K562 (cell line): Measurements from ENCODE around the gene CRACR2B. TPM values are rescaled to one million over a fixed set of nuclear protein-coding genes. Genes with fewer than 3 reads are reported as not detected.

Source experiments
- ESRRB ChIP-seq: fragments of 250-450 bp; sonication (Bioruptor Pico); IDR thresholded peaks from 2 replicates; pipeline ENCODE4 v1.5.0; 2020; ENCODE audit warnings: mild to moderate bottlenecking, moderate library complexity, borderline replicate concordance
- EZH2 ChIP-seq: IDR thresholded peaks from 2 replicates; pipeline ENCODE4 v1.6.1; 2012; ENCODE audit warnings: low read depth, mild to moderate bottlenecking, inconsistent platforms, low read length, borderline replicate concordance
- HEY1 ChIP-seq: fragments of 250-450 bp; sonication (Bioruptor Pico); IDR thresholded peaks from 2 replicates; pipeline ENCODE4 v1.5.0; 2020; ENCODE audit warnings: mild to moderate bottlenecking, moderate library complexity, borderline replicate concordance
- HMG20B ChIP-seq: fragments of 250-450 bp; sonication (Bioruptor Pico); IDR thresholded peaks from 2 replicates; pipeline ENCODE4 v1.5.0; 2021; ENCODE audit warnings: mild to moderate bottlenecking
- HMGN3 ChIP-seq: IDR thresholded peaks from 2 replicates; pipeline ENCODE4 v1.6.1; 2011; ENCODE audit warnings: borderline replicate concordance, low read depth, mild to moderate bottlenecking, mixed read lengths, low read length; ENCODE audit not compliant: insufficient read length; ENCODE audit errors: extremely low read depth
- HNRNPLL ChIP-seq: fragments of 200-400 bp; formaldehyde crosslinking; IDR thresholded peaks from 2 replicates; pipeline ENCODE4 v1.6.1; 2017; ENCODE audit warnings: low read length, low read depth, mild to moderate bottlenecking; ENCODE audit not compliant: poor library complexity, severe bottlenecking
- MAFK ChIP-seq: IDR thresholded peaks from 2 replicates; pipeline ENCODE4 v1.6.1; 2011; ENCODE audit warnings: low read length, improper control_type of control experiment
- NBN ChIP-seq: fragments of 450-650 bp; IDR thresholded peaks from 2 replicates; pipeline ENCODE4 v1.6.1; 2016; ENCODE audit warnings: low read depth, mild to moderate bottlenecking
- NCOR1 ChIP-seq: fragments of 450-650 bp; IDR thresholded peaks from 2 replicates; pipeline ENCODE4 v1.6.1; 2016; ENCODE audit warnings: mild to moderate bottlenecking, moderate library complexity
- PHF20 ChIP-seq: fragments of 450-650 bp; IDR thresholded peaks from 2 replicates; pipeline ENCODE4 v1.6.1; 2018; ENCODE audit not compliant: partially characterized antibody
- POLR2A ChIP-seq: fragments of 450-650 bp; conservative IDR thresholded peaks from 2 replicates; pipeline ENCODE4 v1.6.1; 2016
- SAFB ChIP-seq: fragments of 200-400 bp; formaldehyde crosslinking; IDR thresholded peaks from 2 replicates; pipeline ENCODE4 v1.6.1; 2017; ENCODE audit warnings: low read depth, low read length, borderline replicate concordance
- SRSF1 ChIP-seq: fragments of 200-400 bp; formaldehyde crosslinking; IDR thresholded peaks from 2 replicates; pipeline ENCODE4 v1.6.1; 2017; ENCODE audit warnings: mild to moderate bottlenecking, low read depth, low read length, moderate library complexity
- TBL1XR1 ChIP-seq, 2 experiments: IDR thresholded peaks; 2 replicates each; pipeline ENCODE4 v1.6.1; 2012; ENCODE audit warnings: improper control_type of control experiment in 2 of 2, low read length in 2 of 2, mild to moderate bottlenecking in 1 of 2
- THRAP3 ChIP-seq: fragments of 450-650 bp; IDR thresholded peaks from 2 replicates; pipeline ENCODE4 v1.6.1; 2016; ENCODE audit warnings: mild to moderate bottlenecking, inconsistent platforms, borderline replicate concordance
- ZBTB1 ChIP-seq: sonication (generic); formaldehyde crosslinking; IDR thresholded peaks from 2 replicates; pipeline ENCODE4 v1.8.1; 2023; ENCODE audit warnings: missing genetic modification reagents, low read depth, mild to moderate bottlenecking, borderline replicate concordance
- ZFP30 ChIP-seq: fragments of 250-450 bp; sonication (Bioruptor Pico); IDR thresholded peaks from 2 replicates; pipeline ENCODE4 v1.8.0; 2022; ENCODE audit warnings: moderate library complexity, mild to moderate bottlenecking, inconsistent platforms, borderline replicate concordance
- ZFPM2 ChIP-seq: fragments of 250-450 bp; sonication (Bioruptor Pico); IDR thresholded peaks from 2 replicates; pipeline ENCODE4 v1.5.1; 2022; ENCODE audit warnings: mild to moderate bottlenecking
- ZNF311 ChIP-seq: fragments of 250-450 bp; sonication (Bioruptor Pico); IDR thresholded peaks from 2 replicates; pipeline ENCODE4 v1.4.0; 2020; ENCODE audit warnings: mild to moderate bottlenecking, moderate library complexity
- polyA plus RNA-seq, 8 experiments: library from polyadenylated mRNA; depleted of rRNA in 4 of 8; stranded (reverse) in 5 of 8; unstranded in 3 of 8; fragments of >200 nt; fragmentation: Nextera tagmentation in 2 of 8; fragmentation: Illumina TruSeq in 1 of 8; extraction: Ambion mirVana in 2 of 8; extraction: Trizol in 1 of 8; gene quantifications; 2 replicates each; pipeline versions ENCODE4 v1.2.1 to v1.2.3, GENCODE V29; 2011 to 2014; ENCODE audit warnings: inconsistent platforms in 1 of 8, missing spikeins in 1 of 8
- total RNA-seq, 7 experiments: library from RNA; depleted of rRNA in 6 of 7; stranded (reverse); fragments of >200 nt in 6 of 7; fragmentation: Illumina TruSeq in 2 of 7; extraction: Trizol in 2 of 7; gene quantifications; 2 replicates each; pipeline versions ENCODE4 v1.2.1 to v1.2.3, GENCODE V29; 2011 to 2021; ENCODE audit warnings: low replicate concordance in 1 of 7
- TF ChIP-seq, protein P1 (sequence below), 2 experiments: fragments of 450-650 bp; IDR thresholded peaks; 2 replicates each; pipeline ENCODE4 v1.6.1; 2018; ENCODE audit warnings: mild to moderate bottlenecking in 2 of 2, low read depth in 1 of 2; ENCODE audit not compliant: partially characterized antibody in 2 of 2
- TF ChIP-seq, protein P2 (sequence below), 3 experiments: fragments of 200-800 bp in 1 of 3; sonication (Bioruptor generic) in 1 of 3; sonication (generic) in 1 of 3; formaldehyde crosslinking in 1 of 3; IDR thresholded peaks; 2 replicates each; pipeline versions ENCODE4 v1.6.1 to v1.8.0; 2016 to 2022; ENCODE audit warnings: mild to moderate bottlenecking in 2 of 3, missing compliant biosample characterization in 2 of 3, missing genetic modification characterization in 2 of 3, missing genetic modification reagents in 1 of 3
- TF ChIP-seq, protein P3 (sequence below): sonication (generic); formaldehyde crosslinking; IDR thresholded peaks from 2 replicates; pipeline ENCODE4 v1.8.1; 2023; ENCODE audit warnings: mild to moderate bottlenecking, missing genetic modification reagents

CRACR2B gene
- total and polyA plus RNA-seq, 9 of the 15 experiments (the other 6 are each of a cell fraction or from before 2014, with no cell fraction given), result 0.10 to 51.0 (median 6.0) TPM

DNA sequence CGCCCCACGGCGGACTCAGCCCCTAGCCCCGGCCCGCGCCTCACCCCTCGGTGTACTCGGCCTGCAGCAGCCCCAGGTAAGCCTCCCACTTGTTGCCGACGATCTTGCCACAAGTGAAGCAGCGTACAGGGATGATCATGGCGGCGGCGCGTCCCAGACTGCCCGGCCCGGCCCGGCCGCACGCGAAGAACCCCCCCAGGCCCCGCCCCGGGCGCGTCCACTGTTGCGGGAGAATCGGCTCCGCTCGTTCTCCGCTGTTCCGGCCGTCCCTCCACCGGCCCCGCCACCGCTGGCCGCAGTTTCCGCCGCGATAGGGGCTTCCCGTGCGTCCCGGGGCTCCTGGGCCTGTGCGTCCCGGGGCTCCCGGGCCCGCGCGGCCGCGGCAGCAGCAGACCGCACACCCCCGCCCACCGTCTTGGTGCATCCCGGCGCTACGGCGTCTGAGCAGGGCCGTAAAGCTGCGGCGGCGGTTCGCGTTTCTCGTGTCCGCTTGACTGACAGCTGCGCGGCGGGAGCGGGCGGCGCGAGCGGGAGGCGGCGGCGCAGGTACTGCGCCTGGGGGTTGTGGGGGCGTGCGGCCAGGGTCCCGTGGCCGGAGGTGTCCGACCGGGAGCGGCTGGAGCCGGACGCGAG, 14.8 kb downstream of the CRACR2B start, which contains the start of the genes POLR2L and TSPAN4 (continued):
- no peak for TF ChIP-seq HEY1 (CRISPR knock-in tag)
- TF ChIP-seq NCOR1, result 0 out of 2 replicates have a peak, but pooled peaks have one; percentile 18
- no peak for TF ChIP-seq TBL1XR1 (IDR thresholded peaks at IDR 0.05; ENCODE audit: low read length in 2 of 2)
- no peak for TF ChIP-seq EZH2
- peak; percentile 54 for TF ChIP-seq HNRNPLL
- TF ChIP-seq ZBTB1 (CRISPR knock-in tag), result no peak; the same call in 1 of the 2 replicates
- no peak for TF ChIP-seq PHF20
- TF ChIP-seq, protein P1, sequence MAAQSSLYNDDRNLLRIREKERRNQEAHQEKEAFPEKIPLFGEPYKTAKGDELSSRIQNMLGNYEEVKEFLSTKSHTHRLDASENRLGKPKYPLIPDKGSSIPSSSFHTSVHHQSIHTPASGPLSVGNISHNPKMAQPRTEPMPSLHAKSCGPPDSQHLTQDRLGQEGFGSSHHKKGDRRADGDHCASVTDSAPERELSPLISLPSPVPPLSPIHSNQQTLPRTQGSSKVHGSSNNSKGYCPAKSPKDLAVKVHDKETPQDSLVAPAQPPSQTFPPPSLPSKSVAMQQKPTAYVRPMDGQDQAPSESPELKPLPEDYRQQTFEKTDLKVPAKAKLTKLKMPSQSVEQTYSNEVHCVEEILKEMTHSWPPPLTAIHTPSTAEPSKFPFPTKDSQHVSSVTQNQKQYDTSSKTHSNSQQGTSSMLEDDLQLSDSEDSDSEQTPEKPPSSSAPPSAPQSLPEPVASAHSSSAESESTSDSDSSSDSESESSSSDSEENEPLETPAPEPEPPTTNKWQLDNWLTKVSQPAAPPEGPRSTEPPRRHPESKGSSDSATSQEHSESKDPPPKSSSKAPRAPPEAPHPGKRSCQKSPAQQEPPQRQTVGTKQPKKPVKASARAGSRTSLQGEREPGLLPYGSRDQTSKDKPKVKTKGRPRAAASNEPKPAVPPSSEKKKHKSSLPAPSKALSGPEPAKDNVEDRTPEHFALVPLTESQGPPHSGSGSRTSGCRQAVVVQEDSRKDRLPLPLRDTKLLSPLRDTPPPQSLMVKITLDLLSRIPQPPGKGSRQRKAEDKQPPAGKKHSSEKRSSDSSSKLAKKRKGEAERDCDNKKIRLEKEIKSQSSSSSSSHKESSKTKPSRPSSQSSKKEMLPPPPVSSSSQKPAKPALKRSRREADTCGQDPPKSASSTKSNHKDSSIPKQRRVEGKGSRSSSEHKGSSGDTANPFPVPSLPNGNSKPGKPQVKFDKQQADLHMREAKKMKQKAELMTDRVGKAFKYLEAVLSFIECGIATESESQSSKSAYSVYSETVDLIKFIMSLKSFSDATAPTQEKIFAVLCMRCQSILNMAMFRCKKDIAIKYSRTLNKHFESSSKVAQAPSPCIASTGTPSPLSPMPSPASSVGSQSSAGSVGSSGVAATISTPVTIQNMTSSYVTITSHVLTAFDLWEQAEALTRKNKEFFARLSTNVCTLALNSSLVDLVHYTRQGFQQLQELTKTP (IDR thresholded peaks at IDR 0.05; ENCODE audit: low read depth in 1 of 2, partially characterized antibody in 2 of 2), result no peak
- TF ChIP-seq ESRRB (CRISPR knock-in tag), result no peak
- no peak for TF ChIP-seq THRAP3
- TF ChIP-seq ZFPM2 (CRISPR knock-in tag), result no peak
- TF ChIP-seq SRSF1, result no peak
- TF ChIP-seq, protein P2, sequence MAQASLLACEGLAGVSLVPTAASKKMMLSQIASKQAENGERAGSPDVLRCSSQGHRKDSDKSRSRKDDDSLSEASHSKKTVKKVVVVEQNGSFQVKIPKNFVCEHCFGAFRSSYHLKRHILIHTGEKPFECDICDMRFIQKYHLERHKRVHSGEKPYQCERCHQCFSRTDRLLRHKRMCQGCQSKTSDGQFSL (CRISPR knock-in tag; IDR thresholded peaks at IDR 0.05), result peak; percentile 91
- TF ChIP-seq, protein P2 (tag; IDR thresholded peaks at IDR 0.05), result peak in 1 of 2 experiments; percentile 93; a peak in 2 of 4 replicates
- TF ChIP-seq SAFB, result peak; percentile 40; the same call in 1 of the 2 replicates
- TF ChIP-seq MAFK, result no peak
- TF ChIP-seq ZNF311 (CRISPR knock-in tag), result no peak
- no peak for TF ChIP-seq HMG20B (CRISPR knock-in tag)
- TF ChIP-seq NBN, result no peak
- TF ChIP-seq, protein P3, sequence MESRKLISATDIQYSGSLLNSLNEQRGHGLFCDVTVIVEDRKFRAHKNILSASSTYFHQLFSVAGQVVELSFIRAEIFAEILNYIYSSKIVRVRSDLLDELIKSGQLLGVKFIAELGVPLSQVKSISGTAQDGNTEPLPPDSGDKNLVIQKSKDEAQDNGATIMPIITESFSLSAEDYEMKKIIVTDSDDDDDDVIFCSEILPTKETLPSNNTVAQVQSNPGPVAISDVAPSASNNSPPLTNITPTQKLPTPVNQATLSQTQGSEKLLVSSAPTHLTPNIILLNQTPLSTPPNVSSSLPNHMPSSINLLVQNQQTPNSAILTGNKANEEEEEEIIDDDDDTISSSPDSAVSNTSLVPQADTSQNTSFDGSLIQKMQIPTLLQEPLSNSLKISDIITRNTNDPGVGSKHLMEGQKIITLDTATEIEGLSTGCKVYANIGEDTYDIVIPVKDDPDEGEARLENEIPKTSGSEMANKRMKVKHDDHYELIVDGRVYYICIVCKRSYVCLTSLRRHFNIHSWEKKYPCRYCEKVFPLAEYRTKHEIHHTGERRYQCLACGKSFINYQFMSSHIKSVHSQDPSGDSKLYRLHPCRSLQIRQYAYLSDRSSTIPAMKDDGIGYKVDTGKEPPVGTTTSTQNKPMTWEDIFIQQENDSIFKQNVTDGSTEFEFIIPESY, result peak; percentile 80
- no peak for TF ChIP-seq HMGN3
- TF ChIP-seq ZFP30 (CRISPR knock-in tag), result no peak
- TF ChIP-seq POLR2A, result peak; percentile 95
